Activated naive CD4-positive, alpha-beta T cell treated with anti-CD3 and anti-CD28 coated beads for 36 hours (primary cell): ENCODE results near the gene KIF26B. TPM values are rescaled to one million over a fixed set of nuclear protein-coding genes. Genes with fewer than 3 reads are reported as not detected.

Experiments
- CTCF ChIA-PET: fragments of 350-600 bp; sonication (Branson Sonifier 250); formaldehyde crosslinking; loops from one replicate; lab custom pipeline; 2021; ENCODE audit warnings: antibody characterized with exemption; lab: Charles Lee
- DNase-seq: peaks from one replicate; pipeline ENCODE4 v3.0.0-alpha.2; 2020
- H3K27ac Mint-ChIP-seq: one replicate; pipeline ENCODE4 v1.8.0; 2021; ENCODE audit warnings: mild to moderate bottlenecking, mixed read lengths
- H3K27me3 Mint-ChIP-seq: one replicate; pipeline ENCODE4 v1.8.0; 2021; ENCODE audit warnings: low read depth, mixed read lengths
- H3K36me3 Mint-ChIP-seq: one replicate; pipeline ENCODE4 v1.8.0; 2021; ENCODE audit warnings: low read depth, mixed read lengths
- H3K4me1 Mint-ChIP-seq: one replicate; pipeline ENCODE4 v1.8.0; 2021; ENCODE audit warnings: low read depth, mixed read lengths
- H3K4me3 Mint-ChIP-seq: one replicate; pipeline ENCODE4 v1.8.0; 2021; ENCODE audit warnings: mild to moderate bottlenecking, moderate library complexity, mixed read lengths
- H3K9me3 Mint-ChIP-seq: one replicate; pipeline ENCODE4 v1.8.0; 2021; ENCODE audit warnings: mixed read lengths
- intact Hi-C: fragments of 100-400 bp; cut with micrococcal nuclease; formaldehyde crosslinking; loops from one replicate; pipeline ENCODE4 v1.15.1; 2023
- total RNA-seq, 2 experiments: library from RNA; stranded (reverse); gene quantifications; one replicate each; pipeline ENCODE4 v1.2.3, GENCODE V29; 2021

The KIF26B gene
- total RNA-seq, 2 experiments from 2014 or later = 0.05 TPM; not detected in 1

- Mint-ChIP-seq H3K4me1 (no peaks in the 10 kb centered on the region), H3K27me3 (peaks cover 4% of the 10 kb centered on the region), H3K4me3 (no peak overlapping the region), H3K9me3 (no peaks in the 10 kb centered on the region), H3K36me3 (no peaks in the 10 kb centered on the region), H3K27ac (no peak overlapping the region)
- intact Hi-C loops = no loop called here
- CTCF ChIA-PET = no interaction called here
- DNase-seq = no peak
Measured at GRCh38 chr1:245240648-245241165, 85.9 kb downstream of the KIF26B start.

GRCh38 chr1:245241526-245242130 lies 86.8 kb downstream of the KIF26B start:
- Mint-ChIP-seq H3K9me3 (no peaks in the 10 kb centered on the region), H3K36me3 (no peaks in the 10 kb centered on the region), H3K27me3 (peaks cover 4% of the 10 kb centered on the region), H3K27ac (no peak overlapping the region), H3K4me3 (no peak overlapping the region), H3K4me1 (no peaks in the 10 kb centered on the region)
- intact Hi-C loops = no loop called here
- CTCF ChIA-PET = no interaction called here
- DNase-seq = no peak

DNA sequence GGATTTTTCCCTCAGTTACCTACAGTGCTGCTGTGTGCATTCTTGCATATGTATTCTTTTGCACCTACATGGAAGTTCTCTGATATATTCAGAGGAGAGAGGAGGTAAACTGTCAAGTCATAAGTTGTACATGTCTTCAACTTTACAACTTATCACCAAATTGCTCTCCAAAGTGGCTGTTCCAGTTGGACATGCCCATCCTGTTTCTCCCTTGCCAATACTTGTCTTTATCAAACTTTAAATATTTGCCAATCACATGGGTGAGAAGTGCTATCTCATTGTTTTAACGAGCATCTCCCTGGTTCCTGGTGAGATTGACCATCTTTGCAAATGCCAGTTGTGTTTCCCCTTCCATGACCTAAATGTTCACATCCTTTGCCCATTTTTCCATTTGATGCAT lies 88.2 kb downstream of the KIF26B start:
- Mint-ChIP-seq H3K36me3 (no peaks in the 10 kb centered on the region), H3K9me3 (no peaks in the 10 kb centered on the region), H3K4me3 (no peak overlapping the region), H3K4me1 (no peaks in the 10 kb centered on the region), H3K27ac (no peak overlapping the region), H3K27me3 (peaks cover 4% of the 10 kb centered on the region)
- CTCF ChIA-PET = no interaction called here
- no peak for DNase-seq
- intact Hi-C loops = no loop called here

DNA sequence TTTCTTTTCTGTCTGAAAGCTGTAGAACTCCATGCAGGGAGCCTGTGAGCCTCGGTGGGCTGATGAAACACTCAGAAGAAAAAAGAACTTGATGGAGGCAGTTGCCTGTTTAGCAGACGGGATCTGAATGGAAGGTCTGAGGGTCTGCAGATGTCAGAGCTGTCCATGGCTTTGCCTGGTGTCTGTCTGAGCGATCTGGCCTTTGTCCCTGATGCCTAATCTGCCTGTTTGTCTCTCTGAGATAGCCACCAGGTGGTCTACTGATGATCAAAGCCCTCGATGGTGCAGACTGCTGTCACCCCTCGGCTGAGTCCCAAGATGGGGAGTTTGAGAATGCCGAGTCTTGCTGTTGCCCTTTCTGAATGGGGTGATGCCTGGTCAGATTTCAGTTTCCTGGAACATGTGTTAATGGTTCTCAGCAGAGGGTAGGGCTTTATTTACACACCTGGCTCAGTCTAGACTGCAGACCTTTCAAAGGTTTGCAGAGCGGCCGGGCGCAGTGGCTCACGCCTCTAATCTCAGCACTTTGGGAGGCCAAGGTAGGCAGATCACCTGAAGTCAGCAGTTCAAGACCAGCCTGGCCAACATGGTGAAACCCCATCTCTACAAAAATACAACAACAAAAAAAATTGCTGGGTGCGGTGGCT lies 90.4 kb downstream of the KIF26B start:
- H3K9me3 Mint-ChIP-seq = no peaks in the 10 kb centered on the region
- no peaks in the 10 kb centered on the region for H3K36me3 Mint-ChIP-seq
- no peaks in the 10 kb centered on the region for H3K4me1 Mint-ChIP-seq
- intact Hi-C loops = no loop called here
- DNase-seq = no peak
- H3K27me3 Mint-ChIP-seq = no peaks in the 10 kb centered on the region
- no peak overlapping the region for H3K27ac Mint-ChIP-seq
- no peak overlapping the region for H3K4me3 Mint-ChIP-seq
- CTCF ChIA-PET = no interaction called here

DNA sequence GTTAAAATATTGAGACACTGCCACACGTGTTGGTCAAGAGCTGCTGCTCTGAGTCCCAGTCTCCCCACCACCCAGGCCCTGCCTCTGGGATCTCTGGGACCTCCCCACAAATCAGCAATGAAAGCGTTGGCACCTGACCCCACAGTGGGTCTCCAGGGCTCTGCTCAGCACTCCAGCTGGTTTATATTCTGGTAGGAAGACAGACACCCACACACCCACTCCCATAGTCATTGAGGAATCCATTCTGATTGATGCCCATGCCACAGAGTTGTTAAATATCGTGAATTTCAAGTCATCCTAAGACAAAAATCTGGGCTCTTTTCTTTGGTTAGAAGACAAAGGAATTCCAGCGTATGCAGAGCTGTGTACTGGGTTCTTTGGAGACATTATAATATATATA lies 91.6 kb downstream of the KIF26B start:
- Mint-ChIP-seq H3K4me1 (no peaks in the 10 kb centered on the region), H3K4me3 (no peak overlapping the region), H3K27ac (no peak overlapping the region), H3K27me3 (no peaks in the 10 kb centered on the region), H3K9me3 (no peaks in the 10 kb centered on the region), H3K36me3 (no peaks in the 10 kb centered on the region)
- CTCF ChIA-PET = no interaction called here
- intact Hi-C loops = no loop called here
- DNase-seq = no peak

DNA sequence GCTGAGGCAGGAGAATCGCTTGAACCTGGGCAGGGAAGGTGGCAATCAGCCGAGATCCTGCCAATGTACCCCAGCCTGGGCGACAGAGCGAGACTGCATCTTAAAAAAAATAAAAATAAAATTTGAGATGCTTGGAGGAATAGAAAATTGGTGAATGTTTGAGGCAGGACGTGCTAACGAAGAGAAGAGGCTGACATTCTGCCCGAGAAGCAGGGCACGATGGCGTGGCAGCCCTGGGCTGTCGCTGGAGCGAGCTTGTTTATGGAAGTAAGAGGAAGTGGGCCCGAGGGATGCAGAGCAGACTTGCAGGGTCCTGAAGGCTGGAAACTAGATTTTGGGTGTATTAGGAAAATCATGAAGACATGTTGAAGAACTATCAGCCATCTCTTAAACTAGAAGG lies 92.6 kb downstream of the KIF26B start:
- Mint-ChIP-seq H3K36me3 (no peaks in the 10 kb centered on the region), H3K9me3 (no peaks in the 10 kb centered on the region), H3K4me1 (no peaks in the 10 kb centered on the region), H3K27me3 (no peaks in the 10 kb centered on the region), H3K27ac (no peak overlapping the region), H3K4me3 (no peak overlapping the region)
- intact Hi-C loops = no loop called here
- CTCF ChIA-PET = no interaction called here
- no peak for DNase-seq

GRCh38 chr1:245247801-245248200 lies 93.0 kb downstream of the KIF26B start:
- intact Hi-C loops = no loop called here
- no peaks in the 10 kb centered on the region for H3K36me3 Mint-ChIP-seq
- no peak overlapping the region for H3K27ac Mint-ChIP-seq
- no peaks in the 10 kb centered on the region for H3K4me1 Mint-ChIP-seq
- peaks cover 2% of the 10 kb centered on the region for H3K9me3 Mint-ChIP-seq
- H3K4me3 Mint-ChIP-seq = no peak overlapping the region
- no peaks in the 10 kb centered on the region for H3K27me3 Mint-ChIP-seq
- CTCF ChIA-PET = no interaction called here
- DNase-seq = no peak

DNA sequence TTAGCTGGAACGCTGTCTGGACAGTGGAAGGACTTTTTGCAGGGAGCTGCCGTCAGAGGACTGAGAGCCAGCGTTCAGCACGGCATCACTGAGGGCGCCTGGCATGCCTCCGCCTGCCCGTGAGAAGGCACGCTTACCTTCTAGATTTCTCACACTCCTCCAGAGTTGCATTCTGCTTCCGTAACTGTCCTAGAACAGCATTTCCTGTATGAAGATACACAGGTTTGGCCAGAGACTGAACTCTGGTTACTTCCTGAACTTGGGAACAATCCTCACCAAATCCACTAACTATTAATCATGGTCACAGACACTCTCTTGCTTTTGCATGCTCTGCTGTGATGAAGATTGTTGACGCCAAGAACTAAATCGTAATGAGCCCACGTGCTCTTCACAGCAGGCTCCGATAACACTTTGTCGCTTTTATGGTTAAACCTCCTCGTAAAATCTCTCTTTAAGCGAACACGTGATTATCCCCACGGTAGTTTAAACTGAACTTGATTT lies 93.5 kb downstream of the KIF26B start:
- CTCF ChIA-PET = no interaction called here
- intact Hi-C loops = no loop called here

DNA sequence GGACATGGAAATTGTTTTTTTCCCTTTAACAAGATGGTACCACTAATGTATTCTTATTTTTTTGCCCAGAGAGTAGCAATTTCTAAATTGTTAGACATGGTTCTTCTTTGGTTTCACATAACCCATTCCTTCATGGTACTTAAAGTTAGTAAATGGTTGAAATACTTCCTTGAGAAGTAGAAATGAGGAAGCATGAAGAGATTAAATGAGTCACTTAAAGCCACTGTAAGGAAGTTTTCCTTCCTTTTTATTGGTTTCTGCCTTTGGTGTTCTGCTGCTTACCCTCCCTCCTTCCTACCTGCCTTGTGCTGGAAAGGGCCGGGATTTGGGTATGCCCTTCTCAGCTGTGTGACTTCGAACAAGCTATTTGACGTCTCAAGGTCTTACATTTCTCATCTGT lies 101.0 kb downstream of the KIF26B start:
- no peak for DNase-seq
- no peaks in the 10 kb centered on the region for H3K36me3 Mint-ChIP-seq
- no peak overlapping the region for H3K27ac Mint-ChIP-seq
- H3K4me3 Mint-ChIP-seq = no peak overlapping the region
- CTCF ChIA-PET = no interaction called here
- intact Hi-C loops = no loop called here
- no peaks in the 10 kb centered on the region for H3K4me1 Mint-ChIP-seq
- peaks cover 3% of the 10 kb centered on the region for H3K27me3 Mint-ChIP-seq
- peaks cover 3% of the 10 kb centered on the region for H3K9me3 Mint-ChIP-seq

More for the DNA sequence above, 93.5 kb downstream of the KIF26B start:
- Mint-ChIP-seq H3K4me1 (no peaks in the 10 kb centered on the region), H3K27me3 (no peaks in the 10 kb centered on the region), H3K27ac (no peak overlapping the region), H3K9me3 (peaks cover 2% of the 10 kb centered on the region), H3K4me3 (no peak overlapping the region), H3K36me3 (no peaks in the 10 kb centered on the region)
- no peak for DNase-seq

GRCh38 chr1:245256528-245256927 lies 101.7 kb downstream of the KIF26B start:
- H3K27ac Mint-ChIP-seq = no peak overlapping the region
- no peaks in the 10 kb centered on the region for H3K4me1 Mint-ChIP-seq
- intact Hi-C loops = no loop called here

DNA sequence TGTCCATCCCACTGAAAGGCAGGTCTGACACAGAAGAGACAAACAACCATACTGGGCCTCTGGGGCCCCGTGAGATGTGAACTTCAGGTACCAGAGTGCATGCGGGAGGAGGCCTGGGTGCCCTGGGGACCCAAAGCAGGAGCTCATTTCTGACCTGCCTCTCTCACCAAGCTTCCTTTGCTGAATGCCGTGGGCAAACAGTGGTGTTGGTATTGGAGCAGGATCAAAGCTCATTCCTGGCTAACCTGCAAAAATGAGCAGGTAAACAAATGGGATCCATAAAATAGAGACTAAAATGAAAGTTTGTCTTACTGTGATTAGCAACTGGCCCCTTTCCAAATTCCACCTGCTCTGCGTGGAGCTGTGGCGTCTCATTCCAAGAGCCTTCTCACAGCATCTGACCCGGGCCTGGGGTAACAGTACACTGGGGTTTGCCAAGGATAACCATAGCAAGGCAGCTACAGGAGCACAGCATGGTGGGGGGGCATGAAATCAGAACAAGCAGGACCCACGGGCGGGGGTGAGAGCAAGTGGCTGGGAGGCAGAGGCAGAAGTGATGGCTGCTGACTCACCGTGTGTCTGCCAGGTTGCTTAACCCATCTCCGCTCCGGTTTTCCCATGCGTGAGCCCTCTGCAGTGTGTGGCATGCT lies 103.6 kb downstream of the KIF26B start:
- Mint-ChIP-seq H3K27ac (no peak overlapping the region), H3K4me3 (no peak overlapping the region), H3K27me3 (peaks cover 6% of the 10 kb centered on the region), H3K4me1 (no peaks in the 10 kb centered on the region), H3K9me3 (peaks cover under 1% of the 10 kb centered on the region), H3K36me3 (no peaks in the 10 kb centered on the region)
- CTCF ChIA-PET = no interaction called here
- intact Hi-C loops = no loop called here
- DNase-seq = no peak

More at GRCh38 chr1:245256528-245256927, 101.7 kb downstream of the KIF26B start:
- H3K9me3 Mint-ChIP-seq = peaks cover 3% of the 10 kb centered on the region
- CTCF ChIA-PET = no interaction called here
- no peaks in the 10 kb centered on the region for H3K36me3 Mint-ChIP-seq
- DNase-seq = no peak
- H3K27me3 Mint-ChIP-seq = peaks cover 3% of the 10 kb centered on the region
- H3K4me3 Mint-ChIP-seq = no peak overlapping the region

- H3K27ac Mint-ChIP-seq = no peak overlapping the region
- intact Hi-C loops = no loop called here
- no peak overlapping the region for H3K4me3 Mint-ChIP-seq
- H3K4me1 Mint-ChIP-seq = no peaks in the 10 kb centered on the region
- no peak for DNase-seq
- CTCF ChIA-PET = no interaction called here
- H3K9me3 Mint-ChIP-seq = no peaks in the 10 kb centered on the region
- H3K27me3 Mint-ChIP-seq = peaks cover 6% of the 10 kb centered on the region
- H3K36me3 Mint-ChIP-seq = no peaks in the 10 kb centered on the region
Measured at GRCh38 chr1:245260110-245260882, 105.5 kb downstream of the KIF26B start.
